Smooth muscle cell (in vitro differentiated cells): ENCODE results near the gene DAP3. TPM values are rescaled to one million over a fixed set of nuclear protein-coding genes. Genes with fewer than 3 reads are reported as not detected.
"Not testable (repeated sequence)": the region's sequence is repeated elsewhere in the genome, so short reads cannot be mapped to it uniquely, and the experiment has no call there.

Experiments used
- DNase-seq: peaks from one replicate; lab custom pipeline; 2025; ENCODE audit not compliant: unreplicated experiment; lab: John Stamatoyannopoulos, UW
- H2AFZ ChIP-seq: fragments of 200-600 bp; sonication (generic); 2 replicates; pipeline ENCODE4 v1.6.0; 2016; ENCODE audit warnings: antibody characterized with exemption, low read depth, mild to moderate bottlenecking
- H3F3A ChIP-seq: fragments of 200-600 bp; sonication (generic); 2 replicates; pipeline ENCODE4 v1.6.0; 2017; ENCODE audit warnings: antibody characterized with exemption, low read depth
- H3K27ac ChIP-seq: fragments of 200-600 bp; sonication (generic); 2 replicates; pipeline ENCODE4 v1.5.1; 2016; ENCODE audit warnings: low read depth, mild to moderate bottlenecking
- H3K27me3 ChIP-seq: fragments of 200-600 bp; sonication (generic); 2 replicates; pipeline ENCODE4 v1.6.1; 2016; ENCODE audit warnings: low read depth, mild to moderate bottlenecking
- H3K36me3 ChIP-seq: fragments of 200-600 bp; sonication (generic); 2 replicates; pipeline ENCODE4 v1.5.1; 2016; ENCODE audit warnings: low read depth
- H3K4me1 ChIP-seq: fragments of 200-600 bp; sonication (generic); 2 replicates; pipeline ENCODE4 v1.5.1; 2016; ENCODE audit warnings: low read depth
- H3K4me2 ChIP-seq: fragments of 200-600 bp; sonication (generic); 2 replicates; pipeline ENCODE4 v1.6.0; 2016; ENCODE audit warnings: mild to moderate bottlenecking
- H3K4me3 ChIP-seq: fragments of 200-600 bp; sonication (generic); 2 replicates; pipeline ENCODE4 v1.5.1; 2016; ENCODE audit warnings: mild to moderate bottlenecking
- H3K79me2 ChIP-seq: fragments of 200-600 bp; sonication (generic); 2 replicates; pipeline ENCODE4 v1.6.0; 2016; ENCODE audit warnings: low read depth, mild to moderate bottlenecking
- H3K9ac ChIP-seq: fragments of 200-600 bp; sonication (generic); 2 replicates; pipeline ENCODE4 v1.6.0; 2016; ENCODE audit warnings: low read depth
- H3K9me3 ChIP-seq: fragments of 200-600 bp; sonication (generic); replicated peaks from 2 replicates; pipeline ENCODE4 v1.5.1; 2016; ENCODE audit warnings: low read depth
- H4K20me1 ChIP-seq: fragments of 200-600 bp; sonication (generic); 2 replicates; pipeline ENCODE4 v1.6.0; 2016; ENCODE audit warnings: low read depth
- WGBS: methylation state at CpG from one replicate; pipeline ENCODE4 v1.1.7; 2016; ENCODE audit warnings: low lambda C conversion rate; 5-methylcytosine and 5-hydroxymethylcytosine counted together
- polyA plus RNA-seq: library from polyadenylated mRNA; unstranded; fragments of >200 nt; fragmentation: Nextera tagmentation; extraction: Ambion mirVana; gene quantifications from 2 replicates; pipeline ENCODE4 v1.2.1, GENCODE V29; 2016
- total RNA-seq: library from RNA; depleted of rRNA; stranded (reverse); fragments of >200 nt; gene quantifications from 2 replicates; pipeline ENCODE4 v1.2.3, GENCODE V29; 2014
- TF ChIP-seq, protein P1 (sequence below): fragments of 200-600 bp; sonication (generic); IDR thresholded peaks from 2 replicates; pipeline ENCODE4 v1.5.1; 2017; ENCODE audit warnings: borderline replicate concordance, mild to moderate bottlenecking, antibody characterized with exemption; ENCODE audit not compliant: insufficient read depth, poor library complexity, severe bottlenecking

Gene DAP3
- total and polyA plus RNA-seq, 2 experiments from 2014 or later: 61.2 to 86.3 TPM

GRCh38 chr1:155706139-155706538, 17.2 kb downstream of the DAP3 start:
- Histone ChIP-seq H4K20me1 (peaks cover 40% of the 10 kb centered on the region), H2AFZ (no peak overlapping the region), H3F3A (no peaks in the 10 kb centered on the region), H3K27ac (no peak overlapping the region), H3K36me3 (no peaks in the 10 kb centered on the region), H3K9me3 (no peaks in the 10 kb centered on the region), H3K79me2 (peaks cover 69% of the 10 kb centered on the region), H3K27me3 (no peaks in the 10 kb centered on the region), H3K9ac (no peak overlapping the region), H3K4me2 (no peak overlapping the region), H3K4me1 (no peaks in the 10 kb centered on the region), H3K4me3 (no peak overlapping the region)
- no peak for DNase-seq
- 82% methylated on average over 5 of the region's 5 CpGs for WGBS
- TF ChIP-seq, protein P1, sequence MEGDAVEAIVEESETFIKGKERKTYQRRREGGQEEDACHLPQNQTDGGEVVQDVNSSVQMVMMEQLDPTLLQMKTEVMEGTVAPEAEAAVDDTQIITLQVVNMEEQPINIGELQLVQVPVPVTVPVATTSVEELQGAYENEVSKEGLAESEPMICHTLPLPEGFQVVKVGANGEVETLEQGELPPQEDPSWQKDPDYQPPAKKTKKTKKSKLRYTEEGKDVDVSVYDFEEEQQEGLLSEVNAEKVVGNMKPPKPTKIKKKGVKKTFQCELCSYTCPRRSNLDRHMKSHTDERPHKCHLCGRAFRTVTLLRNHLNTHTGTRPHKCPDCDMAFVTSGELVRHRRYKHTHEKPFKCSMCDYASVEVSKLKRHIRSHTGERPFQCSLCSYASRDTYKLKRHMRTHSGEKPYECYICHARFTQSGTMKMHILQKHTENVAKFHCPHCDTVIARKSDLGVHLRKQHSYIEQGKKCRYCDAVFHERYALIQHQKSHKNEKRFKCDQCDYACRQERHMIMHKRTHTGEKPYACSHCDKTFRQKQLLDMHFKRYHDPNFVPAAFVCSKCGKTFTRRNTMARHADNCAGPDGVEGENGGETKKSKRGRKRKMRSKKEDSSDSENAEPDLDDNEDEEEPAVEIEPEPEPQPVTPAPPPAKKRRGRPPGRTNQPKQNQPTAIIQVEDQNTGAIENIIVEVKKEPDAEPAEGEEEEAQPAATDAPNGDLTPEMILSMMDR: no peak

DNA sequence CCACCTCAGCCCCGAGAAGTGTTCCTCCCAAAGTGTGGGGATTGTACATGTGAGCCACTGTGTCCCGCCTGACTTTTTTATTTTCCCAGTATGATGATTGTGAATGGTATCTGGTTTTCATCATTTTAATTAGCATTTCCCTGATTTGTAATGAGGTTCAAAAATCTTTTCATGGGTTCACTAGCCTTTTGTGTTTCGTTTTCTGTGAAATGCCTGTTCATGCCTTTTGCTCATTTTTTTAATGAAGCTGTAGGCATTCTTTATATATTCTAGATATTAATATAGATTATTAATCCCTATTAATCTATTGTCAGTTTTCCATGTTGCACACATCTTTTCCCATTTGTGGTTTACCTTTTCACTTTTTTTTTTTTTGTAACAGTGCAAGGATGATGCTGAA, 20.5 kb downstream of the DAP3 start:
- Histone ChIP-seq H2AFZ (no peak overlapping the region), H3K27ac (no peak overlapping the region), H3K27me3 (no peaks in the 10 kb centered on the region), H3K36me3 (peaks cover 8% of the 10 kb centered on the region), H3K4me3 (no peak overlapping the region), H3K79me2 (peaks cover 49% of the 10 kb centered on the region), H3K4me1 (no peaks in the 10 kb centered on the region), H3K9me3 (no peaks in the 10 kb centered on the region), H4K20me1 (peaks cover 31% of the 10 kb centered on the region), H3K4me2 (no peak overlapping the region), H3F3A (no peaks in the 10 kb centered on the region), H3K9ac (no peak overlapping the region)
- WGBS: 97% methylated on average over 3 of the region's 3 CpGs
- DNase-seq: no peak
- TF ChIP-seq, protein P1: no peak

DNA sequence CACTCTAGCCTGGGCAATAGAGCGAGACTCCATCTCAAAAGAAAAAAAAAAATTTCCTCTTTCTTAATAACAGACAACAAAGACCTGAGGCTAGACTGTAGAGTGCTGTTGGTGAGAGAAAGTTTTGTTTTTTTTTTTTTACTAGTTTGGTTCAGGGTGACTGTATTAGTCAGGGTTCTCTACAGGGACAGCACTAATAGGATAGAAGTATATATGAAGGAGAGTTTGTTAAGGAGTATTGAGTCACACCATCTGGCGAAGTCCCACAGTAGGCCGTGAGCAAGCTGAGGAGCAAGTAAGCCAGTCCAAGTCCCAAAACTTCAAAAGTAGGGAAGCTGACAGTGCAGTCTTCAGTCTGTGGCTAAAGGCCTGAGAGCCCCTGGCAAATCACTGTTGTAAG, 22.6 kb downstream of the DAP3 start:
- Histone ChIP-seq H3K79me2 (peaks cover 32% of the 10 kb centered on the region), H4K20me1 (peaks cover 13% of the 10 kb centered on the region)
- DNase-seq, H3K4me3 ChIP-seq, H2AFZ ChIP-seq, H3K27ac ChIP-seq, H3F3A ChIP-seq, H3K27me3 ChIP-seq, H3K4me2 ChIP-seq, H3K36me3 ChIP-seq, H3K9me3 ChIP-seq, H3K4me1 ChIP-seq, H3K9ac ChIP-seq: not testable (repeated sequence)
- 100% methylated on average over 3 of the region's 3 CpGs for WGBS

GRCh38 chr1:155712636-155713035, 23.7 kb downstream of the DAP3 start:
- not testable (repeated sequence) for H3K9me3 ChIP-seq, H3F3A ChIP-seq, DNase-seq, H3K36me3 ChIP-seq, H3K4me2 ChIP-seq, H3K27ac ChIP-seq, H2AFZ ChIP-seq, H3K9ac ChIP-seq, H4K20me1 ChIP-seq, H3K27me3 ChIP-seq, H3K4me3 ChIP-seq, H3K4me1 ChIP-seq
- H3K79me2 ChIP-seq: peaks cover 22% of the 10 kb centered on the region
- whole genome bisulfite sequencing: 96% methylated on average over 3 of the region's 3 CpGs

DNA sequence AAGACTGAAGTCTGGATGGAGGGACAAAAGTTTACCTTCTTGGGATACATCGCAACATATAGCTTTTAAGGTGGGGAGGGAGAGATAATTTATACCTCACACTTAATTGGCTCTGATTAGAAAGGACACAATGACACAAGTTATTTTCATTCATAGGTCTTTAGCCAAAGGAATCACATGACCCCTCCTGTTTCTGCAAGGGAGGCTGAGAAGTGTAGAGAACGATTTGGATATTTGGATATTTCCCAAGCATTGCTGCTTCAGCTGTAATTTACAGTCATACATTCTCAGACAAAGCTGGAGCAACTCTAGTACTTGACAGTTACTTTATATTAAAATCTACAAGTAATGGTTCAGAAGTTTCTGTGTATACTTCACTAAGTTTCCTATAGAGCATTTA, 24.2 kb downstream of the DAP3 start:
- peaks cover 3% of the 10 kb centered on the region for H4K20me1 ChIP-seq
- H3K4me3 ChIP-seq: no peak overlapping the region
- WGBS: 98% methylated on average over 2 of the region's 2 CpGs
- H3K9me3 ChIP-seq: no peaks in the 10 kb centered on the region
- H3K27ac ChIP-seq: no peak overlapping the region
- TF ChIP-seq, protein P1: no peak
- no peaks in the 10 kb centered on the region for H3K27me3 ChIP-seq
- peaks cover 17% of the 10 kb centered on the region for H3K79me2 ChIP-seq
- H3K9ac ChIP-seq: no peak overlapping the region
- H3K36me3 ChIP-seq: peaks cover 8% of the 10 kb centered on the region
- H3K4me2 ChIP-seq: no peak overlapping the region
- no peaks in the 10 kb centered on the region for H3K4me1 ChIP-seq
- no peak for DNase-seq
- no peak overlapping the region for H2AFZ ChIP-seq
- H3F3A ChIP-seq: no peaks in the 10 kb centered on the region

DNA sequence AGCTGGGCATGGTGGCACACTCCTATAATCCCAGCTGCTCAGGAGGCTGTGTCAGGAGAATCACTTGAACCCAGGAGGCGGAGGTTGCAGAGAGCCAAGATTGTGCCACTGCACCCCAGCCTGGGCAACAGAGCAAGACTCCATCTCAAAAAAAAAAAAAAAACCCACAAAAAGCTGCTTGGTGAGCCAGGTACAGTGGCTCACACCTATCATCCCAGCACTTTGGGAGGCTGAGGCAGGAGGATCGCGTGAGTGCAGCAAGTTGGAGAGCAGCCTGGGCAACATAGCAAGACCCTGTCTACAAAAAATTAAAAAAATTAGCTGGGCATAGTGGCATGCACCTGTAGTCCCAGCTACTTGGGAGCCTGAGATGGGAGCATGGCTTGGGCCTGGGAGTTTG, 26.2 kb downstream of the DAP3 start:
- not testable (repeated sequence) for H3K4me1 ChIP-seq, H2AFZ ChIP-seq, H3K4me3 ChIP-seq, H3K9me3 ChIP-seq, H3K27ac ChIP-seq, H4K20me1 ChIP-seq, H3K9ac ChIP-seq, H3K27me3 ChIP-seq, H3K4me2 ChIP-seq, H3F3A ChIP-seq, H3K36me3 ChIP-seq, H3K79me2 ChIP-seq, DNase-seq
- WGBS: 100% methylated on average over 3 of the region's 3 CpGs
